Urothelium cell line (cell line): ENCODE results near the gene CNTNAP2.

Experiments
- DNase-seq: peaks from one replicate; pipeline ENCODE4 v3.0.0; 2011; ENCODE audit warnings: low spot score, mixed read lengths
- FAIRE-seq: peaks from 2 replicates; lab custom pipeline; 2011; peaks lifted over from hg19 to GRCh38; lab: Jason Lieb, UNC

Gene CNTNAP2

DNA sequence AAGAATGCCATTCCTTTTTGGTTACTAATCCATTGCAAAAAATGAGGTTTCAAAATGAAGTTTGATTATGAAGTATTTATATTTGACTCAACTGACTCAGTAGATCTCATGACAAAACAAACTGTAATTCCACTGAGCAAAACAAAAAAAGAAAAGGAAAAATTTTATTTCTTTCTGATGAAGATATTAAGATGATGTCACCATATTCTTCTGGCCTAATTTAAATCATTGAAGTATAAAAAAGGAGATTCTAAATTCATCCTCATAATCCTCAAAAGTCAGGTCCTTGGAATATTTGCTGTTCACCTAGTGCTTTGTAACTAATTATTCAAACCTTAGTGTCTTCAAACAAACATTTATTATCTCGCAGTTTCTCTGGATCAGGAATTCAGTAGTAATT, 1183.7 kb downstream of the CNTNAP2 start:
- DNase-seq (no peak), FAIRE-seq (no peak)

GRCh38 chr7:147304376-147304775, 1187.8 kb downstream of the CNTNAP2 start:
- DNase-seq (no peak), FAIRE-seq (no peak)

DNA sequence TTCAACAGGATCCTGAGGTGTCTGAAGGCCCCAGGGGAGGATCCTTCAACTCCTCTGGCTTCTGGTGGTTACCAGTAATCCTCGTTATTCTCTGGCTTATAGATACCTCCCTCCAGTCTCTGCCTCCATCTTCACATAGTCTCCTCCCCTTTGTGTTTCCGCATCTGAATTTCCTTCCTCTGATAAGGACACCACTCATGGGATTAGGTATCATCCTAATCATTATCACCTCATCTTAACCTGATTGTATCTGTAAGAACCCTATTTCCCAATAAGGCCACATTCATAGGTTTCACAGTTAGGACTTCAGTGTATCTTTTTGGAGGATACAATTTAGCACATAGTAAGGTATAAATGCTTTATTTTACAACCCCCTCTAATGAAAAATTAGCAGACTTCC, 1189.2 kb downstream of the CNTNAP2 start:
- DNase-seq: no peak
- FAIRE-seq: no peak

DNA sequence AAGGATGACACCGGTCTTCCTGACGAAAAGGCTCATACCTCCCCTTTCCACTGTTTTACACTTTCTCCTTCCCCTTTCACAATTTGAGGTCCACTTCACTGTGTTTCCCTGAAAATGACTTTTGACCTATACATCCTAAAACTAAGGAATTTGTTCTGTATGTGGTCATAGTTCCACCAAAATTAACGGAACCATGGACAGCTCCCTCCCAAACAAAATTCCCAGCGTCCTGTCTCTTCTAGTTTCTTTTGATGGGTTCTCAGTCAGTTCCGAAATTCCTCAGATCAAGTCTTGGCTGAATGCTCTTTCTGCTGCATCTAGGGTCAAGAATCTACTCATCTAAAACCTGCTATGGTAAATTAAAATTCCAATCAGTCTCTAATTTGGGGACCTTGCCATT, 1191.9 kb downstream of the CNTNAP2 start:
- no peak for DNase-seq
- no peak for FAIRE-seq

DNA sequence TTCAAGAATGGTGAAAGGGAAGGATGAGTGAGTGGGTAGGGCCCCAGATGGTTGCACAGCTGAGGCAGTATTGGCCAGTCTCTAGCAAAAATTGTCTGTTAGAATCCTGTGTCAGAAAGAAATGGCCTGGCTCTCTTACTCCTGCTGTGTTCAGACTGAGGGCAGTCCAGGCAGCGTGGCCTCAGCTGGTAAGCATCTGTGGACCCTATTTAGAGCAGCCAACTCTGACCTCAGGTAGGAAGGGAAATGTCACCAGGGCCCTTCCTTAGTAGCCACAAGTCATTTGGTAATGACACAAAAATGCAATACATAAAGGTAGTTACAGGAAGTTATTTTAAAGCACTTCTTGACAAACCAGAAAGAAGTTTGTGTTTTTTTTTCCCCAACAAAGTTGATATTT, 1194.7 kb downstream of the CNTNAP2 start:
- FAIRE-seq (no peak), DNase-seq (no peak)

DNA sequence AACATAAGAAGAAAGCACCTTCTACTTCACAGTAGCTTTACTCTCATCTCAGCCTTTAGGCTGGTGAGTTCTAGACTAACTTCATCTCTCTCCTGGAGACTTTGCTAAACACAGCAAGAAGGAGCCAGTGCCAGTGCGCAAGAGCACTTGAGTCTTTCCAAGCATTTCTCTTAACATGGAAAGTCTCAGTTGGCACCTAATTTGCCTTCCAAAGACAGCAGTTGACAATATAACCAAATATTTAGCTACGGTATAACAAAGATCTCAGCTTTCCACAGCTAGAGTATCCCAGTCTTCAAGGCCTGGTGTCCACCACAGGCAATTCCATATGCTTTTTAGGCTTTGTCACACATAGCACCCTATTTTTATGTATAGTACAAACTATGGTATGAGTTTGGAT, 1204.9 kb downstream of the CNTNAP2 start:
- no peak for FAIRE-seq
- no peak for DNase-seq

DNA sequence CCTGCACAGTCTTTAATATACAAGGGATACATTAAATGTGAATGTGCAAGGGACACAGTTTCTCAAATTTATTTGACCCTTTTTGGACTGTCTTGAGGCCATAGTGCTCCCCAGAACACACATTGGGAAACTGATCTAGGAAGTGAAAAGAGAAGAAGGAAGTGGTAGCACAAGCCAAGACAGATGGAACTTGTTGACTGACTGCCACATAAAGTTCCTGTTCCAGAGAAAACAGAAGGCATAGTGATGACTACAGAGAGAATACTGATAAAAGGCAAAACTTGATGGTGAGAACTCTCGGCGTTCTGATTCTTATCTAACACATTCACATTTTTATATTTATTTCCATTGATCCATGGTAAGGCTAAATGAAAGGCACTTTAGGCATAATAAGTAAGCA, 1216.4 kb downstream of the CNTNAP2 start:
- no peak for FAIRE-seq
- DNase-seq: no peak

- FAIRE-seq (no peak), DNase-seq (no peak)
Observed at GRCh38 chr7:147363101-147363500, 1246.5 kb downstream of the CNTNAP2 start.

DNA sequence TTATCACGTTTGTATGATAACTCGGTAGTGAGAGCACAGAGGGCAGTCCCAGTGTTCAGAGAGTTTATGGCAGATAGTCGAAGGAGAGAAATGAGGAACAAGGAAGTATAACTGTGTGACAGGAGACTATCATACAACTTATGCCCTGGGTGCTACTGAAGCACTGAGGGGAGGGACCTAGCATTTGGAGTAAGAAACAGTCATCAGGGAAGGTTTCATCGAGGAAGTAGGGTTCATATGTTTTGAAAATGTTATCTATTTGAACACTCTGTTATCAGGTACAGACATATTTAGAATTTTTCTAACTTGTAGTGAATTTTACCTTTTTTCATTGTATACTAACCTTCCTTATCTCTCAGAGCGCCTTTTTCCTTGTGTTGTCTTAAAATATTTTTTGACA, 1259.6 kb downstream of the CNTNAP2 start:
- FAIRE-seq (no peak), DNase-seq (no peak)

GRCh38 chr7:147380926-147381325, 1264.3 kb downstream of the CNTNAP2 start:
- no peak for DNase-seq
- FAIRE-seq: no peak

DNA sequence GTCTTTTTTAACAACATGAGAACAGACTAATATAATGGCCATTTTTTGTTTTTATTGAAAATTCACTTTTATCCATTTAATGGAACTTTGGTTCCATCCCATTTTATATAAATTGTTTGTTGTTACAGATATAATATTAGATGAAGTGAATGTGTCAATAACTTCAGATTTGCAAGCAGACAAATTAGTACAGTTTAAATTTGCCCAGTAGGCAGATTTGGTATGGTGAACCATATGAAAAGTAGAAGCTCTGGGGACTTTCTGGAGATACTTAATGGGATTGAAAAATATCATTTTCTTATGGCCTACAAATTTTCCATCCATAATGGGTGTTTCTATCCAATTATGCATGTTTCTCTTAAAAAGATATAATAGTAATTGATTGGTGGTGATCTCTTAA, 1277.7 kb downstream of the CNTNAP2 start:
- no peak for DNase-seq
- no peak for FAIRE-seq

DNA sequence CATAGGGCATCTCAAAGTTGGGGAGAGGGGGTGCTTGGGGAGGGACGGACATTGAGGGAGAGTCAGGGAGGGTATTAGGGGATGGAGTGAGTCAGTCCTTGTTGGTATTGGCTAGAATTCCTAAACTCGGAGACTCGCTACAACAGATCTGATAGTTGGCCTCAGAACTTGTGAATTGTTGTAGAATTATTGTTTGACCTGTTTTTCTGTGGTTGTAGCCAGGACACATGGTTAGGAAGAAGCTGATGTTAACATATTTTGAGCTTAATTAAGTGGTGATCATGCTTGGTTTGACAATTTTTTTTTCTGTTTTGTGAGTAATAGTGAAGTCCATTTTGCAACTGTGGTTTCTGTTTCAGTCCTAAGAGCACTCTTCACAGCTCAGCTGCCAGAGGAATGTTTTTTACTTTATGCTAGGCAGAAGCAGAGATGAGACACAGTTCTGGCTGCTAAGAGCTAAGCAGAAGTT, 1283.7 kb downstream of the CNTNAP2 start:
- no peak for FAIRE-seq
- DNase-seq: no peak

DNA sequence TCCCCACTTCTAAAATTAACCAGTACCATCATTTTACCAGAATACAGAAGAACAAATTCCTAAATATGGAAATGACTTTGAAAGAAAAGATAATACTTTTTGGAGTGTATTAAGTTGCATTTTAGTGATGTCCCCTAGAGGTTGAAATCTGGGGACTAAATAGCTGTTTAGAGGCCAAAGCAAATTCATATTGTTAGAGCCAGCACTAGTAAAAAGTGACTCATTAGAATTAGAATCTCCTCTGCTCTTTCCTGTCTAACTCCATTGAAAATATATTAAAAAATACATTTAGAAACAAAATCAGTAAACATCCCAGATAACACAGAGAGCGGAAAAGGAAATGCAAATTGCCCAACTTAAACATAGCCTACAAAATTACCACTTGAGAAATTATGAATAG, 1284.3 kb downstream of the CNTNAP2 start:
- no peak for FAIRE-seq
- DNase-seq: no peak

- no peak for DNase-seq
- FAIRE-seq: no peak
Observed at GRCh38 chr7:147405621-147406020, 1289.0 kb downstream of the CNTNAP2 start.

- DNase-seq (no peak), FAIRE-seq (no peak)
Observed at GRCh38 chr7:147406521-147407135, 1290.0 kb downstream of the CNTNAP2 start.

GRCh38 chr7:147411096-147411495, 1294.5 kb downstream of the CNTNAP2 start:
- FAIRE-seq (no peak), DNase-seq (no peak)

- DNase-seq (no peak), FAIRE-seq (no peak)
Observed at GRCh38 chr7:147412109-147412508, 1295.5 kb downstream of the CNTNAP2 start.

DNA sequence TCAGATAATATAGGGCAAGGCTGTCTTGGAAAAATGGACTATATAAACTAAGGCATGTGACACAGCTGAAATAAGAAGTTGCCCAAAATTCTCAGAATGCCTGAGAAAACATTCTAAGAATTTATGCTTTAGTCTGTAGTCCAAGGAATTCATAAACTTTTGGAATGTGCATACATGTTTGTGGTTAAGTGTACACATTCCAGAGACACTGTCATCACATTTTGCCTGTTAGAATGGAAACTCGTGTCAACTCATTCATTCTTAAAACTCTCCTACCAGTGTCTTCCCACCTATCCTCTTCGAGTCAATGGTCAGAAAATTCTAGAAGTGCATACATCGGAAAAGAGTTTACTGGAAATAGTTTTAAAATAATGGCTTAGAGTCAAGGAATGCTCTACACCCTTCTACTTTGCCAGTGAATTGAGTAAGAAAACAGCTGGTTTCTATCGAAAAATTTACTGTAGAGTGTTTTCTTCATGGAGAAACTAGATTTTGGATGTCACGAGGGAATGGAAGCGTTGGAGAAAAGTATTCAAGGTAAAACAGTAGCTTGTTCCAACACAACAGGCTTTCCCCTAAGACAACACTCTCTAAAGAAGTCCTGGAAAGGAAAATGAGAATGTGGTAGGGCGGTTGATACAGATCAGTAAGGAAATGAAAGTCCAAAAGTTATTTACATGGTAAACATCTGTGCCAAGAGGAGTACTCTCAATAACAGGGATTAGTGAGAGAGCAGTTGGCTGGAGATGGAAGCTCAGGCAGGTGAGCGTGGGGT, 1296.4 kb downstream of the CNTNAP2 start:
- FAIRE-seq (no peak), DNase-seq (peak; percentile 8)

- no peak for FAIRE-seq
Observed at GRCh38 chr7:147413557-147413870, 1296.9 kb downstream of the CNTNAP2 start.

GRCh38 chr7:147415991-147416390, 1299.4 kb downstream of the CNTNAP2 start:
- no peak for DNase-seq
- no peak for FAIRE-seq

More at GRCh38 chr7:147413557-147413870, 1296.9 kb downstream of the CNTNAP2 start:
- DNase-seq: no peak

DNA sequence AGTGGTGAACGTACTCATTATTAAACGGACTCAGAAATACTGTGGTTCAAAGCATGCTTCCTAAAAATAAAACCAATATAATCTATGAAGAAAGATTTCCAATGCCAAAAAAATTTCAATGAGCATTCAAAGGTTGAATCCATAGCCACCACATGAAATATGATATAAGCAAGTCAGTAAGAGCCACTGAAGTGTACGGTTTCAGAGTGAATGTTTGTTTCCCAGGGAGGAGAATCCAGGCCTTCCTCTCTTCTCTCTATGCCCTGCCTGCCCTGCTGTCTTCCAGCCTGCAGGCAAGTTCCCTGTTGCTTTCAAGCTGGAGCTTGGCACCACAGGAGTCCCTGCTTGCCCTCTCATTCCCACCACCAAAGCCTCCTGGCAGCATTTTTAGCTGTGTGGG, 1302.4 kb downstream of the CNTNAP2 start:
- DNase-seq (no peak), FAIRE-seq (no peak)

GRCh38 chr7:147423875-147424274, 1307.3 kb downstream of the CNTNAP2 start:
- DNase-seq (no peak), FAIRE-seq (no peak)

GRCh38 chr7:147428075-147428474, 1311.5 kb downstream of the CNTNAP2 start:
- no peak for FAIRE-seq
- no peak for DNase-seq
